Chondrocyte (in vitro differentiated cells): ENCODE measurements around the gene HERPUD1. TPM values are rescaled to one million over a fixed set of nuclear protein-coding genes. Genes with fewer than 3 reads are reported as not detected.

Source experiments
- DNase-seq: peaks from one replicate; pipeline ENCODE4 v3.0.0; 2021; ENCODE audit warnings: mixed read lengths, low spot score
- H3K27ac Mint-ChIP-seq: one replicate; pipeline ENCODE4 v1.8.0; 2021; ENCODE audit warnings: mild to moderate bottlenecking, moderate library complexity, mixed read lengths; ENCODE audit not compliant: unreplicated experiment
- H3K27me3 Mint-ChIP-seq: 2 replicates; pipeline ENCODE4 v1.8.0; 2021; ENCODE audit warnings: low read depth, mixed read lengths
- H3K36me3 Mint-ChIP-seq: 2 replicates; pipeline ENCODE4 v1.8.0; 2021; ENCODE audit warnings: low read depth, mixed read lengths
- H3K4me1 Mint-ChIP-seq: 2 replicates; pipeline ENCODE4 v1.8.0; 2021; ENCODE audit warnings: low read depth, mild to moderate bottlenecking, mixed read lengths
- H3K4me3 Mint-ChIP-seq: one replicate; pipeline ENCODE4 v1.8.0; 2021; ENCODE audit warnings: mild to moderate bottlenecking, moderate library complexity, mixed read lengths; ENCODE audit not compliant: unreplicated experiment
- H3K9me3 Mint-ChIP-seq: 2 replicates; pipeline ENCODE4 v1.8.0; 2021; ENCODE audit warnings: low read depth, mixed read lengths
- total RNA-seq: library from RNA; stranded (reverse); gene quantifications from 3 replicates; pipeline ENCODE4 v1.2.1, GENCODE V29; 2021
- TF ChIP-seq, protein P1 (sequence below): fragments of 200-600 bp; sonication (generic); IDR thresholded peaks from 2 replicates; pipeline ENCODE4 v1.5.0; 2021; ENCODE audit warnings: antibody characterized with exemption, mild to moderate bottlenecking, moderate library complexity

Gene HERPUD1
- total RNA-seq, 1 donor from 2014 or later: 236 TPM

GRCh38 chr16:56950881-56951771, 19.2 kb downstream of the HERPUD1 start:
- Mint-ChIP-seq H3K9me3 (no peaks in the 10 kb centered on the region), H3K4me3 (no peak overlapping the region), H3K36me3 (no peaks in the 10 kb centered on the region), H3K27me3 (no peaks in the 10 kb centered on the region), H3K4me1 (peaks cover 6% of the 10 kb centered on the region), H3K27ac (peak overlapping the region; percentile 67)
- DNase-seq: no peak
- TF ChIP-seq, protein P1, sequence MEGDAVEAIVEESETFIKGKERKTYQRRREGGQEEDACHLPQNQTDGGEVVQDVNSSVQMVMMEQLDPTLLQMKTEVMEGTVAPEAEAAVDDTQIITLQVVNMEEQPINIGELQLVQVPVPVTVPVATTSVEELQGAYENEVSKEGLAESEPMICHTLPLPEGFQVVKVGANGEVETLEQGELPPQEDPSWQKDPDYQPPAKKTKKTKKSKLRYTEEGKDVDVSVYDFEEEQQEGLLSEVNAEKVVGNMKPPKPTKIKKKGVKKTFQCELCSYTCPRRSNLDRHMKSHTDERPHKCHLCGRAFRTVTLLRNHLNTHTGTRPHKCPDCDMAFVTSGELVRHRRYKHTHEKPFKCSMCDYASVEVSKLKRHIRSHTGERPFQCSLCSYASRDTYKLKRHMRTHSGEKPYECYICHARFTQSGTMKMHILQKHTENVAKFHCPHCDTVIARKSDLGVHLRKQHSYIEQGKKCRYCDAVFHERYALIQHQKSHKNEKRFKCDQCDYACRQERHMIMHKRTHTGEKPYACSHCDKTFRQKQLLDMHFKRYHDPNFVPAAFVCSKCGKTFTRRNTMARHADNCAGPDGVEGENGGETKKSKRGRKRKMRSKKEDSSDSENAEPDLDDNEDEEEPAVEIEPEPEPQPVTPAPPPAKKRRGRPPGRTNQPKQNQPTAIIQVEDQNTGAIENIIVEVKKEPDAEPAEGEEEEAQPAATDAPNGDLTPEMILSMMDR: peak; percentile 83

DNA sequence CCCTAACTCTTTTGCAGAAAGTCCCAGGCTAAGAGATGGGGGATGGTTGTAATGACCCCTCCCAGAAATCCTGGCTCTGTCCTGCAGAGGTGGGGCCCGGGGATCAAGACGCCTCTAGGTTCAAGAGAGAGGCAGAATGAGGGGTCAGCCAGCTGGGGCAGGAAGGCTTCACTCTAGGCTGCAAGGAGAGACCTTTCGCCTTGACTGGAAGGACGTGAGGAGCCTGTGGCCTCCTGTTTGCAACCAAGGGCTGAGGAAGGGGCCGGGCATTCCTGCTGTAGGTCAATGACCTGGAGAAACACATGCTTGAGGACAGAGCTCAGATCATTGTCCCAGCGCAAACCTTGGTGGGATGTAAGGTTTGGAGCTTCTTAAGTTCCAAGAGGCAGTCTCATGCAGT, 21.1 kb downstream of the HERPUD1 start:
- TF ChIP-seq, protein P1: no peak
- H3K9me3 Mint-ChIP-seq: no peaks in the 10 kb centered on the region
- no peak overlapping the region for H3K27ac Mint-ChIP-seq
- H3K4me3 Mint-ChIP-seq: no peak overlapping the region
- DNase-seq: no peak
- H3K4me1 Mint-ChIP-seq: no peaks in the 10 kb centered on the region
- no peaks in the 10 kb centered on the region for H3K36me3 Mint-ChIP-seq
- H3K27me3 Mint-ChIP-seq: no peaks in the 10 kb centered on the region

DNA sequence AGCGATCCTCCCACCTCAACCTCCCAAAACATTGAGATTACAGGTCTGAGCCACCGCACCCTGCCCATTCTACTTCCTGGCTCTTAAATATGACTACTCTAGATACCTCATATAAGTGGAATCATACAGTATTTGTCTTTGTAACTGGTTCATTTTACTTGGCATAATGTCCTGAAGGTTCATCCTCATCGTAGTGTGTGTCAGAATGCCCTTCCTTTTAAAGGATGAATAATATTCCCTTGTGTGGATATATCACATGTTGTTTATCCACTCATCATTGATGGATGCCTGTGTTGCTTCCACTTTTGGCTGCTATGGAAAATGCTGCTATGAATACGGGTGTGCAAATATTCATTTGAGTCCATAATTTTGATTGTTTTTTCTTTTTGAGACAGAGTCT, 24.1 kb downstream of the HERPUD1 start:
- H3K36me3 Mint-ChIP-seq: no peaks in the 10 kb centered on the region
- no peaks in the 10 kb centered on the region for H3K9me3 Mint-ChIP-seq
- no peak overlapping the region for H3K4me3 Mint-ChIP-seq
- H3K27ac Mint-ChIP-seq: no peak overlapping the region
- peaks cover 2% of the 10 kb centered on the region for H3K4me1 Mint-ChIP-seq
- H3K27me3 Mint-ChIP-seq: no peaks in the 10 kb centered on the region
- TF ChIP-seq, protein P1: no peak
- DNase-seq: no peak

- no peaks in the 10 kb centered on the region for H3K9me3 Mint-ChIP-seq
- H3K27me3 Mint-ChIP-seq: no peaks in the 10 kb centered on the region
- no peak overlapping the region for H3K27ac Mint-ChIP-seq
- DNase-seq: no peak
- H3K36me3 Mint-ChIP-seq: no peaks in the 10 kb centered on the region
- TF ChIP-seq, protein P1: peak; percentile 41
- peaks cover 5% of the 10 kb centered on the region for H3K4me1 Mint-ChIP-seq
- H3K4me3 Mint-ChIP-seq: no peak overlapping the region
Observed at GRCh38 chr16:56956756-56957155, 24.8 kb downstream of the HERPUD1 start.

GRCh38 chr16:56960681-56961281, 28.8 kb downstream of the HERPUD1 start:
- DNase-seq: no peak
- no peaks in the 10 kb centered on the region for H3K27me3 Mint-ChIP-seq
- H3K9me3 Mint-ChIP-seq: no peaks in the 10 kb centered on the region
- no peak overlapping the region for H3K27ac Mint-ChIP-seq
- no peak overlapping the region for H3K4me3 Mint-ChIP-seq
- no peaks in the 10 kb centered on the region for H3K36me3 Mint-ChIP-seq
- TF ChIP-seq, protein P1: no peak
- peaks cover 11% of the 10 kb centered on the region for H3K4me1 Mint-ChIP-seq
